Measurements from ENCODE around the gene GNL3. TPM values are rescaled to one million over a fixed set of nuclear protein-coding genes. Genes with fewer than 3 reads are reported as not detected.

The GNL3 gene
- total and polyA plus RNA-seq, 2 donors (not counting 3 experiments of a cell fraction or from before 2014, with no cell fraction given): 27.8 to 109 TPM

DNA sequence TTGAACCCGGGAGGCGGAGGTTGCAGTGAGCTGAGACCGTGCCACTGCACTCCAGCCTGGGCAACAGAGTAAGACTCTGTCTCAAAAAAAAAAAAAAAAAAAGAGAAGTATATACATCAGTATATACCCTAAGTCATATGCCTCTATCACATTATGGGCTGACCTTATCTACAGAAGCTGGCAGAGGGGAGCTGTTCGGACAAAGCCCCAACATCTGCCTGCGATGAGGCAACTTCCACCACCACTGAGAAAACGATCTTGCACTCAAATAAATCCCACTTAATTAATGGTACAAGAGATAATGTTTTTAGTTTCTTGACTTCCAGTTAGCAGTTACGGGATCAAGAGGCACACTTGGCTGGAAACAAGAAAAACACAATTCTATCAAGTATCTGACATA lies 17.5 kb downstream of the GNL3 start:
- CTCF ChIA-PET: no interaction called here
- H3K79me2 ChIP-seq (ENCODE audit: control insufficient read depth, insufficient read depth, low read length): peaks cover 48% of the 10 kb centered on the region
- intact Hi-C loops (cut with micrococcal nuclease) (no loop called here), dilution Hi-C loops (cut with MboI; ENCODE audit: extremely low pct_ligation_motif_present, low sequenced_read_pairs) (no loop called here)
- FAIRE-seq: no peak
- H3K27me3 ChIP-seq (ENCODE audit: control insufficient read depth in 2 of 2, insufficient read depth in 2 of 2, low read length in 2 of 2): no peaks in the 10 kb centered on the region
- H4K20me1 ChIP-seq (replicated peaks; ENCODE audit: control insufficient read depth, extremely low read depth, insufficient read depth, low read length): no peaks in the 10 kb centered on the region
- no peak for TF ChIP-seq POLR2A (IDR thresholded peaks at IDR 0.05; ENCODE audit: low read depth, low read length)
- no peak for TF ChIP-seq MYC (IDR thresholded peaks at IDR 0.05; ENCODE audit: low read depth, low read length)
- TF ChIP-seq FOS (IDR thresholded peaks at IDR 0.05; ENCODE audit: borderline replicate concordance, insufficient read depth, low read length): no peak
- TF ChIP-seq, protein P1, sequence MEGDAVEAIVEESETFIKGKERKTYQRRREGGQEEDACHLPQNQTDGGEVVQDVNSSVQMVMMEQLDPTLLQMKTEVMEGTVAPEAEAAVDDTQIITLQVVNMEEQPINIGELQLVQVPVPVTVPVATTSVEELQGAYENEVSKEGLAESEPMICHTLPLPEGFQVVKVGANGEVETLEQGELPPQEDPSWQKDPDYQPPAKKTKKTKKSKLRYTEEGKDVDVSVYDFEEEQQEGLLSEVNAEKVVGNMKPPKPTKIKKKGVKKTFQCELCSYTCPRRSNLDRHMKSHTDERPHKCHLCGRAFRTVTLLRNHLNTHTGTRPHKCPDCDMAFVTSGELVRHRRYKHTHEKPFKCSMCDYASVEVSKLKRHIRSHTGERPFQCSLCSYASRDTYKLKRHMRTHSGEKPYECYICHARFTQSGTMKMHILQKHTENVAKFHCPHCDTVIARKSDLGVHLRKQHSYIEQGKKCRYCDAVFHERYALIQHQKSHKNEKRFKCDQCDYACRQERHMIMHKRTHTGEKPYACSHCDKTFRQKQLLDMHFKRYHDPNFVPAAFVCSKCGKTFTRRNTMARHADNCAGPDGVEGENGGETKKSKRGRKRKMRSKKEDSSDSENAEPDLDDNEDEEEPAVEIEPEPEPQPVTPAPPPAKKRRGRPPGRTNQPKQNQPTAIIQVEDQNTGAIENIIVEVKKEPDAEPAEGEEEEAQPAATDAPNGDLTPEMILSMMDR (IDR thresholded peaks at IDR 0.05; ENCODE audit: extremely low read depth in 1 of 2, insufficient read depth in 1 of 2, low read depth in 1 of 2, low read length in 2 of 2): no peak
- no peak for TF ChIP-seq JUN (IDR thresholded peaks at IDR 0.05; ENCODE audit: borderline replicate concordance, insufficient read depth, insufficient read length, low read depth)
- no peak for TF ChIP-seq POLR2AphosphoS5 (IDR thresholded peaks at IDR 0.05; ENCODE audit: insufficient read depth, low read depth, low read length)
- no peak for TF ChIP-seq EZH2 (IDR thresholded peaks at IDR 0.05; ENCODE audit: borderline replicate concordance, low read depth, low read length, severe bottlenecking)
- TF ChIP-seq, protein P2, sequence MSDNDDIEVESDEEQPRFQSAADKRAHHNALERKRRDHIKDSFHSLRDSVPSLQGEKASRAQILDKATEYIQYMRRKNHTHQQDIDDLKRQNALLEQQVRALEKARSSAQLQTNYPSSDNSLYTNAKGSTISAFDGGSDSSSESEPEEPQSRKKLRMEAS (IDR thresholded peaks at IDR 0.05; ENCODE audit: insufficient read depth, insufficient read length): no peak
- no peak for TF ChIP-seq GATA2 (IDR thresholded peaks at IDR 0.05; ENCODE audit: insufficient read depth, insufficient read length, low read depth, low read length)
- no peak overlapping the region for H3K27ac ChIP-seq (ENCODE audit: insufficient read depth, low read depth, low read length)
- no peaks in the 10 kb centered on the region for H3K9me1 ChIP-seq (replicated peaks; ENCODE audit: control insufficient read depth, extremely low read depth, insufficient read depth, low read length)
- no peak overlapping the region for H3K9ac ChIP-seq (replicated peaks; ENCODE audit: extremely low read depth, insufficient read depth, low read length)
- POLR2A ChIA-PET: no interaction called here
- no peak overlapping the region for H3K4me3 ChIP-seq (replicated peaks in 1 of 3; ENCODE audit: insufficient read depth in 1 of 3, low read depth in 1 of 3, low read length in 3 of 3)
- H3K4me2 ChIP-seq (ENCODE audit: insufficient read depth, low read length): no peak overlapping the region
- H3K9me3 ChIP-seq (replicated peaks; ENCODE audit: control insufficient read depth, insufficient read depth, low read length): no peaks in the 10 kb centered on the region
- no peak overlapping the region for H2AFZ ChIP-seq (ENCODE audit: low read depth, low read length)
- no TSS peak for BruUV-seq (replicated peaks)
- H3K4me1 ChIP-seq (ENCODE audit: control insufficient read depth, extremely low read depth, insufficient read depth, low read length): peaks cover 17% of the 10 kb centered on the region
- peaks cover 0 to 10% of the 10 kb centered on the region in 2 experiments for H3K36me3 ChIP-seq (ENCODE audit: control insufficient read depth in 2 of 2, extremely low read depth in 1 of 2, insufficient read depth in 2 of 2, low read length in 2 of 2)
- DNase-seq (ENCODE audit: low read depth, low spot score): no peak

All from endothelial cell of umbilical vein (primary cell).